ENCODE measurements around the gene LRIT3.

LRIT3 gene

DNA sequence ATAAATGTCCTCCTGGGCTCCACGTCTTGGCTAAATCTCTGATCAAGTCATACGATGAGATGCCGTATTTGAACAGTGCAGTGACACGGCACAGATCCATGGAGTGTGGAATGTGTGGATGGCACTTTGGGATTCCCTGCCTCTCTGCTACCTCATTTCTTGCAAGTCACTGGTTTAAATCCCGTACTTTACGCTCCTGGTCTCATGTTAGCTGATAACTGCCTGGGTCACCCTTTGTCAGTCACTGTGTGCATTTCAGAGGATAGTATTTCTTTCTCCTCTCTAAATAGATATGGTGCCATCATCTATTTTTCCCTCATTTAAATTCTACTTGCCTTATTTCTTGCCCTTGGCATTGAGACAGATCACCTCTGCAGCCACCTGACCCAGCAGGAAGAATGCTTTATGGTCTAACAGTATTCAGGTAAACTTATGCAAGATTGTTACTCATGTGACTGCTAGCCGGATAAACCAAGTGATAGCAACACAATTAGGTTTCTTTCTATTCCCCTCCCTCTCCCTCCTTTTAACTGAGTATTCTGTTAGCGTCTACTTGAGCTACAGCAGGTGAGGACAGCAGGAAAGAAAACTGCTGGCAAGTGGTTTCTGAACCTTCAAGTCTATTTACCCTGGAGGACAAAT is 67.6 kb downstream of the LRIT3 start:
- TF ChIP-seq, protein P1, sequence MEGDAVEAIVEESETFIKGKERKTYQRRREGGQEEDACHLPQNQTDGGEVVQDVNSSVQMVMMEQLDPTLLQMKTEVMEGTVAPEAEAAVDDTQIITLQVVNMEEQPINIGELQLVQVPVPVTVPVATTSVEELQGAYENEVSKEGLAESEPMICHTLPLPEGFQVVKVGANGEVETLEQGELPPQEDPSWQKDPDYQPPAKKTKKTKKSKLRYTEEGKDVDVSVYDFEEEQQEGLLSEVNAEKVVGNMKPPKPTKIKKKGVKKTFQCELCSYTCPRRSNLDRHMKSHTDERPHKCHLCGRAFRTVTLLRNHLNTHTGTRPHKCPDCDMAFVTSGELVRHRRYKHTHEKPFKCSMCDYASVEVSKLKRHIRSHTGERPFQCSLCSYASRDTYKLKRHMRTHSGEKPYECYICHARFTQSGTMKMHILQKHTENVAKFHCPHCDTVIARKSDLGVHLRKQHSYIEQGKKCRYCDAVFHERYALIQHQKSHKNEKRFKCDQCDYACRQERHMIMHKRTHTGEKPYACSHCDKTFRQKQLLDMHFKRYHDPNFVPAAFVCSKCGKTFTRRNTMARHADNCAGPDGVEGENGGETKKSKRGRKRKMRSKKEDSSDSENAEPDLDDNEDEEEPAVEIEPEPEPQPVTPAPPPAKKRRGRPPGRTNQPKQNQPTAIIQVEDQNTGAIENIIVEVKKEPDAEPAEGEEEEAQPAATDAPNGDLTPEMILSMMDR (IDR thresholded peaks at IDR 0.05; ENCODE audit: insufficient read depth, low read depth, low read length, missing control alignments) = no peak
- H3K4me3 ChIP-seq (ENCODE audit: low read length) = no peak overlapping the region
- DNase-seq (ENCODE audit: low read depth) = peak; percentile 17

DNA sequence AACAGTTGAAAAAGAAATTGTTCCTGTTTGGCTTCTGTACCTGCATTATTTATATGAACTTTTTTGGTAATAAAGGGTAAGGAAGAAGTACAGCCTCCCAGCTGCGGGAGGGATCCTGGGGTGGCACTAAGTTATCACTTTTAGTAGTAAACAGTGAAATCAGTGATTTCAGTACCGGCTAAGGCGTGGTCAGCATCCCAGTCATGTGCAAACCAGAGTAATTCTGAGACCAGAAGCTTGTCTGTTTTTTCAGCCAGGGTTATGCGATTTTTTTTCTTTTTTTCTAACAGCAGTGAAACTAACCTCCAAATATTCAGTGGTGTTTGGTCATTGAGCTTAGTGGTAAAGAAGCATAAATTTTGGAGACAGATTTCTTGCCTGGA is 68.1 kb downstream of the LRIT3 start:
- no peak overlapping the region for H3K4me3 ChIP-seq (ENCODE audit: low read length)
- TF ChIP-seq, protein P1 (IDR thresholded peaks at IDR 0.05; ENCODE audit: insufficient read depth, low read depth, low read length, missing control alignments) = no peak
- no peak for DNase-seq (ENCODE audit: low read depth)

DNA sequence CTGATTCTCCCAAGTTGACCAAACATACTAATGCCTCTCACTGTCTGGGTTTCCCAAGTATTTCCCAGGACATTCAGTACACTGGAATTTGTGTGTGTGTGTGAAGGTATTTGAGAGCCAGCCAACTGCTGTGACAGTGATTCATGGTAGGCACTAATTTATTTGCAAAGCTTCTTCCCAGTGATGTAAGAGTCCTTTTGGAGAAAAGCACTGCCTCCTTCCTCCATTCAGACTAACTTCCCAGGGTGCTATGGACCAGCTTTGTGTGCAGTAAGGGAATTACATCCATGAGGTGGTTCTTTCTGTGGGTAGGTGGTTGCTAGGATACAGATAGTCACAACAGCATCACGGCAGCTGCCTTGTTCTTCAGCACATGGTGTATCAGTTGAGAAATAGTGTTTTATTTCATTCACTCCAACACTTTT is 73.5 kb downstream of the LRIT3 start:
- TF ChIP-seq, protein P1 (IDR thresholded peaks at IDR 0.05; ENCODE audit: insufficient read depth, low read depth, low read length, missing control alignments) = no peak
- peak; percentile 91 for DNase-seq (ENCODE audit: low read depth)
- no peak overlapping the region for H3K4me3 ChIP-seq (ENCODE audit: low read length)

All from epithelial cell of esophagus (primary cell).